NOMO-1 (cell line): Measurements from ENCODE around the gene RRP15.

Source experiments
- DNase-seq, 2 experiments: peaks; one replicate each; lab custom pipeline; 2025; ENCODE audit not compliant: unreplicated experiment in 2 of 2; lab: John Stamatoyannopoulos, UW

The RRP15 gene

DNA sequence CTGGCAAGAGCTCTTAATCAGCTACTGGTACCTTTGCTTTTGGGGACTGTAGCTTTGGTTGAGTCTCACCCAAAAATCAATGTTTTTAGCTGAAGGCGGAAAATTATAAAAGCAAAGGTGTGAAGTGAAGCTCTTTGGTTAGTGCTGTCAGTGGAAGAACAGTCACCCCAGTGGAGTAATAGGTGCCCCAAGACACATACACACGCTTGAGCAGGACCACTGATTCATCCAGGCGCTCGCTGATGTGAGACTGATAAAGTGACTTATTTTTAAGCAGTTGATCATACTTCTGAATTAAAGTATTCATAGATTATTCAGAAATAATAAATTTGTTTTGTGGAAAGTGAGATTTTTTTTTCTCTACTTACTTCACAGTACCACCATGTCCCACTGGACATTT is 97.2 kb downstream of the RRP15 start:
- DNase-seq, result no peak

- no peak for DNase-seq
Observed at GRCh38 chr1:218383051-218383450, 98.0 kb downstream of the RRP15 start.

DNA sequence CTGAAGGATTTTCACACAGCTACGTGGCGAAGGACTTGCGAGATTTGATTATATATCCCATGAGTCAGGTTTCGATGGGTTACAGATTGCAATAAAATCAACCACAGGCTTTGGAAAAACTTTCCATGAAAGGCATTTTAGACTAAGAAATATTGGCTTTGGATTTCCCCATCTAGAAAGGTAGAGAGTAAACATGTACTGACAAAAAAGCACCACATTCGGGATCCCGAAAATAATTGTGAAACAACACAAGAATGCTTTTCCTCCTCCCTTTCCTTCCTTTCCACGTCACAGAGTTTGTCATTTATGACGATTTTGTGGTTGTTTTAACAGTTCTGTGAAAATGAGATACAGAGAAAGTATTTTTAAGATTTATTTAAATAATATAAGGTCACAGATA is 98.6 kb downstream of the RRP15 start:
- no peak for DNase-seq

GRCh38 chr1:218384581-218384993 is 99.5 kb downstream of the RRP15 start:
- no peak for DNase-seq
